Measurements from ENCODE around the gene PJA1. TPM values are rescaled to one million over a fixed set of nuclear protein-coding genes. Genes with fewer than 3 reads are reported as not detected.

Gene PJA1
- polyA plus RNA-seq, 3 donors, result 9.8 to 34.3 (median 17.2) TPM

- no peak overlapping the region for H3K27ac ChIP-seq (ENCODE audit: low read depth, low read length)
- WGBS, 3 donors, result 98 to 99% (median 99%) methylated on average over 4 of the region's 4 CpGs
Observed at GRCh38 chrX:69177511-69178162, 12.4 kb upstream of the PJA1 start.

GRCh38 chrX:69176053-69176452, 10.8 kb upstream of the PJA1 start:
- WGBS, 3 donors, result 64 to 86% (median 74%) methylated on average over 3 of the region's 3 CpGs
- no peak overlapping the region for H3K27ac ChIP-seq (ENCODE audit: low read depth, low read length)

GRCh38 chrX:69173906-69174305, 8.7 kb upstream of the PJA1 start:
- WGBS, 3 donors, result 45 to 49% (median 47%) methylated on average over 20 of the region's 20 CpGs
- H3K27ac ChIP-seq (ENCODE audit: low read depth, low read length), result no peak overlapping the region

GRCh38 chrX:69172937-69173336, 7.7 kb upstream of the PJA1 start:
- no peak overlapping the region for H3K27ac ChIP-seq (ENCODE audit: low read depth, low read length)
- 69 to 83% (median 78%) methylated on average over 3 of the region's 3 CpGs for WGBS, 3 donors

- H3K27ac ChIP-seq (ENCODE audit: low read depth, low read length), result no peak overlapping the region
Observed at GRCh38 chrX:69170319-69170718, 5.1 kb upstream of the PJA1 start.

- 16 to 52% (median 18%) methylated on average over 21 to 23 of the region's 23 CpGs for WGBS, 3 donors
- H3K27ac ChIP-seq (ENCODE audit: low read depth, low read length), result no peak overlapping the region
Observed at GRCh38 chrX:69163936-69164741, 1.1 kb downstream of the PJA1 start.

- no peak overlapping the region for H3K27ac ChIP-seq (ENCODE audit: low read depth, low read length)
- 80 to 94% (median 84%) methylated on average over 9 of the region's 9 CpGs for WGBS, 3 donors
Observed at GRCh38 chrX:69162361-69162865, 2.8 kb downstream of the PJA1 start.

- WGBS, 3 donors, result 89 to 96% (median 92%) methylated on average over 26 of the region's 26 CpGs
- no peak overlapping the region for H3K27ac ChIP-seq (ENCODE audit: low read depth, low read length)
Observed at GRCh38 chrX:69161786-69162349, 3.4 kb downstream of the PJA1 start.

GRCh38 chrX:69161371-69161770, 3.9 kb downstream of the PJA1 start:
- 76 to 95% (median 90%) methylated on average over 10 of the region's 10 CpGs for WGBS, 3 donors

GRCh38 chrX:69158166-69158980, 6.9 kb downstream of the PJA1 start:
- H3K27ac ChIP-seq (ENCODE audit: low read depth, low read length), result no peak overlapping the region
- WGBS, 3 donors, result 40 to 47% (median 46%) methylated on average over 12 to 13 of the region's 13 CpGs

More at GRCh38 chrX:69161371-69161770, 3.9 kb downstream of the PJA1 start:
- H3K27ac ChIP-seq (ENCODE audit: low read depth, low read length), result no peak overlapping the region

GRCh38 chrX:69156638-69157037, 8.6 kb downstream of the PJA1 start:
- WGBS, 3 donors, result 71 to 95% (median 91%) methylated on average over 5 of the region's 5 CpGs
- H3K27ac ChIP-seq (ENCODE audit: low read depth, low read length), result no peak overlapping the region

GRCh38 chrX:69155786-69156520, 9.3 kb downstream of the PJA1 start:
- H3K27ac ChIP-seq (ENCODE audit: low read depth, low read length), result no peak overlapping the region
- WGBS, 3 donors, result 62 to 90% (median 89%) methylated on average over 4 to 5 of the region's 5 CpGs

GRCh38 chrX:69154051-69154450, 11.2 kb downstream of the PJA1 start:
- no peak overlapping the region for H3K27ac ChIP-seq (ENCODE audit: low read depth, low read length)
- WGBS, 3 donors, result 84 to 95% (median 95%) methylated on average over 6 of the region's 6 CpGs

GRCh38 chrX:69153060-69153730, 12.1 kb downstream of the PJA1 start:
- H3K27ac ChIP-seq (ENCODE audit: low read depth, low read length), result no peak overlapping the region
- WGBS, 3 donors, result 64 to 83% (median 65%) methylated on average over 8 of the region's 8 CpGs

GRCh38 chrX:69152417-69152841, 12.8 kb downstream of the PJA1 start:
- WGBS, 3 donors, result 9 to 27% (median 25%) methylated on average over 1 of the region's 1 CpG
- no peak overlapping the region for H3K27ac ChIP-seq (ENCODE audit: low read depth, low read length)

- WGBS, 3 donors, result 74 to 87% (median 87%) methylated on average over 2 of the region's 2 CpGs
- H3K27ac ChIP-seq (ENCODE audit: low read depth, low read length), result no peak overlapping the region
Observed at GRCh38 chrX:69151866-69152284, 13.4 kb downstream of the PJA1 start.

- 62 to 76% (median 63%) methylated on average over 10 to 12 of the region's 12 CpGs for WGBS, 3 donors
- H3K27ac ChIP-seq (ENCODE audit: low read depth, low read length), result no peak overlapping the region
Observed at GRCh38 chrX:69150281-69150960, 14.8 kb downstream of the PJA1 start.

Measured in adipose tissue (tissue), 3 donors.